T-helper 1 cell treated with Interleukin-12 subunit alpha and Interleukin-12 subunit beta and Interleukin-4 antibody, amounts not matched to agents 30 μg/mL and 1 μg/mL, for 36 hours (primary cell): ENCODE measurements around the gene ZNF236.

Experiments used
- H3K27ac Mint-ChIP-seq: one replicate; pipeline ENCODE4 v1.8.0; 2021; ENCODE audit warnings: mild to moderate bottlenecking, mixed read lengths
- H3K27me3 Mint-ChIP-seq: one replicate; pipeline ENCODE4 v1.8.0; 2021; ENCODE audit warnings: low read depth, mixed read lengths
- H3K36me3 Mint-ChIP-seq: one replicate; pipeline ENCODE4 v1.8.0; 2021; ENCODE audit warnings: low read depth, mixed read lengths
- H3K4me1 Mint-ChIP-seq: one replicate; pipeline ENCODE4 v1.8.0; 2021; ENCODE audit warnings: low read depth, mixed read lengths
- H3K4me3 Mint-ChIP-seq: one replicate; pipeline ENCODE4 v1.8.0; 2021; ENCODE audit warnings: mild to moderate bottlenecking, moderate library complexity, mixed read lengths
- H3K9me3 Mint-ChIP-seq: one replicate; pipeline ENCODE4 v1.8.0; 2021; ENCODE audit warnings: mixed read lengths

The ZNF236 gene

GRCh38 chr18:76835380-76835779 lies 13.0 kb downstream of the ZNF236 start:
- no peak overlapping the region for H3K4me3 Mint-ChIP-seq
- peaks cover 5% of the 10 kb centered on the region for H3K9me3 Mint-ChIP-seq
- peaks cover 4% of the 10 kb centered on the region for H3K36me3 Mint-ChIP-seq
- H3K4me1 Mint-ChIP-seq = peaks cover 9% of the 10 kb centered on the region
- no peaks in the 10 kb centered on the region for H3K27me3 Mint-ChIP-seq
- no peak overlapping the region for H3K27ac Mint-ChIP-seq

GRCh38 chr18:76837071-76837470 lies 14.7 kb downstream of the ZNF236 start:
- Mint-ChIP-seq H3K9me3 (peaks cover 5% of the 10 kb centered on the region), H3K4me1 (peaks cover 7% of the 10 kb centered on the region), H3K27me3 (no peaks in the 10 kb centered on the region), H3K4me3 (no peak overlapping the region), H3K36me3 (peaks cover 4% of the 10 kb centered on the region), H3K27ac (no peak overlapping the region)

- Mint-ChIP-seq H3K27ac (no peak overlapping the region), H3K4me3 (no peak overlapping the region), H3K27me3 (no peaks in the 10 kb centered on the region), H3K4me1 (peaks cover 7% of the 10 kb centered on the region), H3K36me3 (peaks cover 1% of the 10 kb centered on the region), H3K9me3 (no peaks in the 10 kb centered on the region)
Measured at GRCh38 chr18:76838182-76838581, 15.8 kb downstream of the ZNF236 start.

GRCh38 chr18:76839086-76839794 lies 16.9 kb downstream of the ZNF236 start:
- Mint-ChIP-seq H3K36me3 (no peaks in the 10 kb centered on the region), H3K27me3 (no peaks in the 10 kb centered on the region), H3K4me1 (peaks cover 7% of the 10 kb centered on the region), H3K27ac (no peak overlapping the region), H3K4me3 (no peak overlapping the region), H3K9me3 (no peaks in the 10 kb centered on the region)

GRCh38 chr18:76842837-76843530 lies 20.6 kb downstream of the ZNF236 start:
- peaks cover 1% of the 10 kb centered on the region for H3K4me1 Mint-ChIP-seq
- no peak overlapping the region for H3K4me3 Mint-ChIP-seq
- no peaks in the 10 kb centered on the region for H3K36me3 Mint-ChIP-seq
- no peaks in the 10 kb centered on the region for H3K9me3 Mint-ChIP-seq
- no peak overlapping the region for H3K27ac Mint-ChIP-seq
- H3K27me3 Mint-ChIP-seq = no peaks in the 10 kb centered on the region

GRCh38 chr18:76844144-76844543 lies 21.8 kb downstream of the ZNF236 start:
- H3K27me3 Mint-ChIP-seq = no peaks in the 10 kb centered on the region
- no peak overlapping the region for H3K4me3 Mint-ChIP-seq
- no peaks in the 10 kb centered on the region for H3K9me3 Mint-ChIP-seq
- peaks cover 5% of the 10 kb centered on the region for H3K4me1 Mint-ChIP-seq
- H3K36me3 Mint-ChIP-seq = no peaks in the 10 kb centered on the region
- H3K27ac Mint-ChIP-seq = no peak overlapping the region

- Mint-ChIP-seq H3K27ac (no peak overlapping the region), H3K4me3 (no peak overlapping the region), H3K9me3 (no peaks in the 10 kb centered on the region)
Measured at GRCh38 chr18:76844742-76845477, 22.6 kb downstream of the ZNF236 start.

GRCh38 chr18:76846217-76846616 lies 23.9 kb downstream of the ZNF236 start:
- H3K27ac Mint-ChIP-seq = no peak overlapping the region

More at GRCh38 chr18:76844742-76845477, 22.6 kb downstream of the ZNF236 start:
- Mint-ChIP-seq H3K36me3 (peaks cover 1% of the 10 kb centered on the region), H3K27me3 (no peaks in the 10 kb centered on the region), H3K4me1 (peaks cover 10% of the 10 kb centered on the region)

GRCh38 chr18:76847916-76848315 lies 25.6 kb downstream of the ZNF236 start:
- H3K36me3 Mint-ChIP-seq = peaks cover 15% of the 10 kb centered on the region
- no peaks in the 10 kb centered on the region for H3K27me3 Mint-ChIP-seq
- no peak overlapping the region for H3K4me3 Mint-ChIP-seq
- H3K9me3 Mint-ChIP-seq = no peaks in the 10 kb centered on the region
- H3K27ac Mint-ChIP-seq = no peak overlapping the region
- H3K4me1 Mint-ChIP-seq = peaks cover 16% of the 10 kb centered on the region

More at GRCh38 chr18:76846217-76846616, 23.9 kb downstream of the ZNF236 start:
- Mint-ChIP-seq H3K36me3 (peaks cover 1% of the 10 kb centered on the region), H3K4me3 (no peak overlapping the region), H3K27me3 (no peaks in the 10 kb centered on the region), H3K9me3 (no peaks in the 10 kb centered on the region), H3K4me1 (peaks cover 12% of the 10 kb centered on the region)

- H3K4me3 Mint-ChIP-seq = no peak overlapping the region
- H3K27me3 Mint-ChIP-seq = no peaks in the 10 kb centered on the region
- no peaks in the 10 kb centered on the region for H3K9me3 Mint-ChIP-seq
- peak overlapping the region; percentile 45 for H3K27ac Mint-ChIP-seq
- H3K36me3 Mint-ChIP-seq = peaks cover 19% of the 10 kb centered on the region
- peaks cover 16% of the 10 kb centered on the region for H3K4me1 Mint-ChIP-seq
Measured at GRCh38 chr18:76850112-76850511, 27.8 kb downstream of the ZNF236 start.

- Mint-ChIP-seq H3K4me3 (no peak overlapping the region), H3K27me3 (no peaks in the 10 kb centered on the region), H3K27ac (no peak overlapping the region), H3K36me3 (peaks cover 33% of the 10 kb centered on the region), H3K4me1 (peaks cover 21% of the 10 kb centered on the region), H3K9me3 (no peaks in the 10 kb centered on the region)
Measured at GRCh38 chr18:76855594-76855993, 33.2 kb downstream of the ZNF236 start.

- H3K36me3 Mint-ChIP-seq = peaks cover 34% of the 10 kb centered on the region
Measured at GRCh38 chr18:76857476-76857875, 35.1 kb downstream of the ZNF236 start.

GRCh38 chr18:76859474-76860339 lies 37.4 kb downstream of the ZNF236 start:
- H3K36me3 Mint-ChIP-seq = peaks cover 37% of the 10 kb centered on the region
- no peaks in the 10 kb centered on the region for H3K27me3 Mint-ChIP-seq
- no peaks in the 10 kb centered on the region for H3K9me3 Mint-ChIP-seq
- peak overlapping the region; percentile 46 for H3K27ac Mint-ChIP-seq
- no peak overlapping the region for H3K4me3 Mint-ChIP-seq
- H3K4me1 Mint-ChIP-seq = peaks cover 18% of the 10 kb centered on the region

More at GRCh38 chr18:76857476-76857875, 35.1 kb downstream of the ZNF236 start:
- Mint-ChIP-seq H3K4me3 (no peak overlapping the region), H3K27ac (no peak overlapping the region), H3K4me1 (peaks cover 18% of the 10 kb centered on the region), H3K9me3 (no peaks in the 10 kb centered on the region), H3K27me3 (no peaks in the 10 kb centered on the region)

- H3K9me3 Mint-ChIP-seq = no peaks in the 10 kb centered on the region
- no peaks in the 10 kb centered on the region for H3K27me3 Mint-ChIP-seq
- H3K27ac Mint-ChIP-seq = no peak overlapping the region
- H3K4me3 Mint-ChIP-seq = no peak overlapping the region
- H3K36me3 Mint-ChIP-seq = peaks cover 40% of the 10 kb centered on the region
- H3K4me1 Mint-ChIP-seq = peaks cover 18% of the 10 kb centered on the region
Measured at GRCh38 chr18:76860411-76860810, 38.1 kb downstream of the ZNF236 start.
